NCI-H510A (cell line): ENCODE data around the gene HEG1.
"Not testable (repeated sequence)": the region's sequence is repeated elsewhere in the genome, so short reads cannot be mapped to it uniquely, and the experiment has no call there.

ENCODE experiments used
- DNase-seq: peaks from one replicate; lab custom pipeline; 2025; lab: John Stamatoyannopoulos, UW

The HEG1 gene

GRCh38 chr3:124984754-124985153 is 71.0 kb downstream of the HEG1 start:
- DNase-seq = no peak

DNA sequence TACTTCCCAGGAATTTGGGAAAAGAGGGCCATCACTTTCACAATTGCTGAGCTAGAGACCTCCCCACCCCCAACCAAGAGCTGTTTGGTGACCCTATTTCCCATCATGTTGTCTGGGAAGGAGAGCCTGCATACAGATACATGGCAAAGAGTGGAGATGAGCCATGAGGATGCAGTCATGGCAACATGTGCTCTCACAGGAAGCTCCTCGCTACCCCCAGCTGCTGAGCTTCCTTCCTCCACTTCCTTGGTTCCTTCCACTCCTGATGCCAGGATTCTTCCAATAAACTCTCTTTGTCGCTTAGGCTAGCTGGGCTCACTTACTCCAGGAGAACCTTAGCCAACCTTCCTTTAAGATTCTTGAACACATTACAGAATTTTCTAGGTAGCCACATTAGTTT is 72.9 kb downstream of the HEG1 start:
- no peak for DNase-seq

DNA sequence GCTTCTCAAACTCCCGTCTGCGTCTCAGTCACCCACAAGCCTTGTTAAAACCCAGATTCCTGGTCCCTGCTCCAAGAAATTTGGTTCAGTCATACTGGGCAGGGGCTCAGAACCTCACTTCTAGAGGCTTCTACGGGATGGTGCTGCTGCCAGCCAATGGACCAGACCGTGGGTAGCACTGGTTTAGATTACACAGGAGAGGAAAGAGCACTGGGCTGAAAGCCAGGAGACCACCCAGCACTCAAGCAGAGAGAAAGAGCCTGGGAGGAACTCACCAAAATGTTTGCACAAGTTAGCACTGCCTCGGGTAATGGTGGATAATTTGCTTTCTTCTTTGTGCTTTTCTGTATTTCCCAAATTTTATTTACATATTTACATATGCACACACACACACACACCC is 74.3 kb downstream of the HEG1 start:
- DNase-seq = no peak

DNA sequence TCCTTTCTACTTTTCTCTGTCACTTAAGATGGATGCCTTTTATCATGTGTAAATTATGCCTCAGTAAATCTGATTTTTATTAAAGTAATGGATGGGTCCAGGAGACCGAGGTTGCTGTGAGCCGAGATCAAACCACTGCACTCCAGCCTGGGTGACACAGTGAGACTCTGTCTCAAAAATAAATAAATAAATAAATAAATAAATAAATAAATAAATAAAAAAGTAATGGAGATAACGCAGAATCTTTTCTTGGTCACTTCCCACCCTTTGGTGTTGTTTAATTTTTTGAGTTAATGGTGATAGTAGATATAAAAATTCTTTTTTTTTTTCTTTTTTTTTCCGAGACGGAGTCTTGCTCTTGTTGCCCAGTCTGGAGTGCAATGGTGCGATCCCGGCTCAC is 77.2 kb downstream of the HEG1 start:
- DNase-seq = no peak

DNA sequence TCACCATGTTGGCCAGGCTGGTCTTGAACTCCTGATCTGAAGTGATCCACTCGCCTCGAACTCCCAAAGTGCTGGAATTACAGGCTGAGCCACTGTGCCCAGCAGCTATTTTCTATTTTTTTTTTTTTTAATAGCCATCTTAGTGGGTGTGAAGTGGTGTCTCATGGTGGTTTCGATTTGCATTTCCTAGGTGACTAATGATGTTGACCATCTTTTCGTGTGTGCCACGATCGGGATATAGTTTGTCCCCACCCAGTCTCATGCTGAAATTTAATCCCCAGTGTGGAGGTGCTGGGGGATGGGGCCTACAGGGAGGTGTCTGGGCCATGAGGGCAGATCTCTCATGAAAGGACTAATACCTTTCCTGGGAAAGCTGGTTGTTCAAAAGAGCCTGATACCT is 79.4 kb downstream of the HEG1 start:
- DNase-seq = no peak

GRCh38 chr3:124974691-124975090 is 81.1 kb downstream of the HEG1 start:
- DNase-seq = no peak

DNA sequence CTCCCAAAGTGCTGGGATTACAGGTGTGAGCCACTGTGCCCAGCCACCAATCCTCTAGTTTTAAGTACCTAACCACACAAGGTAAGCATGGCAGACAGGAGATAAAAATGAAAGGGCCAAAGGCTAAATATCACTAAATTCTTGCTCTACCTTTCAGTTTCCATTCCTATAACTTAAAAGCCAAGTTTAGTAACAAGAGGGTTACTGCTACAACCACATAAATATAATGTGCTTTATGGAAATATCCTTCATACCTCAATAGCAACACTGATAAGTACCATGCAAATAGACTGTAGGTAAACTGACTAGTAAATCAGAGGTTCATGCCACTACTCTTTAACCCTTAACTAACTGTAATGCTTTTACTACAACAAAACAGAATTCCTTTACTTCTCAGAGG is 82.5 kb downstream of the HEG1 start:
- DNase-seq = no peak

DNA sequence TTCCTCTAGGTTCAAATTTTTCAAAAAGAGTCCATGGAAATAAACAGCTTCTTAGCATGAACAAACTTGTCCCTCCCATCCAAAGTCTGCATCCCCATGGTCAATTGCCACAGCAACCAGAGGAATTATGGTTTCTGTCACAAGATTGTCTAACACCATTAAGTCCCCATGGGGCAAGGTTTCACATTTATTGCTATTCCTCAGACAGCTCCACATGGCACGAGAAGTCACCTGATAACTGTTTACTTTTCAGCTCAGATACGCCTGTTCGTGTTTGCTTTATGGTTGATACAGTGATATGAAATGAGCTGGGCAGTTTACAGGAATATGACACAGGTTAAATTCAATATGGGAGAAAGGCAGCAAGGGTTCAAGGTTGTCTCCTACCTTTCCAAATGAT is 83.3 kb downstream of the HEG1 start:
- peak; percentile 18 for DNase-seq

DNA sequence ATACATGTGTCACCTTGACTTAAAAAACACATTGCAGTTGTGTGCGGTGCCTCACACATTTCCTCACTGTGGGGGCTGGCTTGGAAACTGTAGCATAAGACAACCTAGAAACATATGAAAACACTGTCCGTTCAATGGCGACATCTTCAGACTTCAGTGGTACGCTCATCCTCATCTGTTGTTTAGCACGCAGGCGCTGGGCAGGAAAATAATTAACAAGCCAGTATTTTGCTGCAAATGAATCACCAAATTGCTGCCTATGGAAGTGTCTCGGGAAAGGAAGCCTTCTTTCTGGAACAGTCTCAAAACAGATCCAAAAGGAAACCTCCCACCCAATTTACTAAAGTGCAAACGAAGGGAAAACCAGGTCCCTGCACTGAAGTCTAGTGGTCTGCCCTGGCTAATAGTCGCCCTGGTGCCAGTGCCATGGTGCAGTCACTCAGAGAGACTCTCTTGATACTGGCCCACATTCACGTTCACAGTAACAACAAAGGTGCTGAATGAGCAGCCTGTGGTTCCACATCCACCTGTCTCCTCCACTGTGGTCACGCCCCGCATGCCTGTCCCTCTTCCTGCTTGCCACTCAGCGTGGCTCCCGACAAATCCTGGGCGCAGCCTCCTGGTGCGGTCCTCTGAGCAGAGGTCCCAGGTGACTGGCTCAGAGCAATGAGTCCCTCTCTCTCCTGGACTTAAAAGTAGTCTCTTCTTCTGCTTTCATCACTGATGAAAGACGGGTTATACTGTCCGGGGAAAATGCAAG is 85.7 kb downstream of the HEG1 start:
- DNase-seq = no peak

- DNase-seq = no peak
These were observed 86.6 kb downstream of the HEG1 start for GRCh38 chr3:124969190-124969589.

DNA sequence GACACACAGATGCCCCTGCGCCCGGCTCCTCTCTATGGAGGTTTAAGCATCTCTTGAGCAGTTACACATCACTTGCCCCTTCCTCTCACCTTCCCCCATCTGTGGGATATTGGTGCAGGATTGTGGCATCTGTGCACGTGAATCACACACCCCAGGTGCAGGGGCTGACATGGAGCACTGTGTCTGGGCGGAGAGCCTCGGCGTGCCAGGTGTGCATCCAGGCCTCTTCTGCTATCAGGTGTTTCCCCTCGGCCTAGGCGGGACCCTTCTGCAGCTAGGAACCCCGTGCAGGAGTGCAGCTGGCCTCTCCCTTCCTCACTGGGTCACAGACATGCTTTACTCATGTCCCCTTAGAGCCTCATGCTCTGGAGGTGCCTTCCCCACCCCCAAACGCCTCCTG is 87.8 kb downstream of the HEG1 start:
- no peak for DNase-seq

- no peak for DNase-seq
These were observed 89.0 kb downstream of the HEG1 start for GRCh38 chr3:124966521-124967445.

DNA sequence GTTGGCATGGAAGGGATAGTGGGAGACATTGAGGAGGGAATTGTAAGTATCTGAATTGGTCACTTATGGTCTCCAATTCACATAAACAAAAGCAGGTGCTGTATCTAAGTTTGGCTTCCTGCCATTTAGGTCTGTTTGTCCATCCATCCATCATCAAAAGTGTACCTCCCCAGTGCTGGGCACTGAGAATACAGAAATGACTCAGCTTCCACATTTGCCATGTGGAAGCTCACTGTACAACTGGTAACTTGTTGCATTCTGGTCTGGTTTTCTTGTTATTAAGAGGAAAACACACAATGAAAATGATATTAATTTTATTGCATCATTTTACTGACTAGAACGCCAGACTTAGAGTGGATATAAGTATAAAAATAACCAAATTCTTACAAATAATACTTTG is 90.4 kb downstream of the HEG1 start:
- DNase-seq = peak; percentile 36

DNA sequence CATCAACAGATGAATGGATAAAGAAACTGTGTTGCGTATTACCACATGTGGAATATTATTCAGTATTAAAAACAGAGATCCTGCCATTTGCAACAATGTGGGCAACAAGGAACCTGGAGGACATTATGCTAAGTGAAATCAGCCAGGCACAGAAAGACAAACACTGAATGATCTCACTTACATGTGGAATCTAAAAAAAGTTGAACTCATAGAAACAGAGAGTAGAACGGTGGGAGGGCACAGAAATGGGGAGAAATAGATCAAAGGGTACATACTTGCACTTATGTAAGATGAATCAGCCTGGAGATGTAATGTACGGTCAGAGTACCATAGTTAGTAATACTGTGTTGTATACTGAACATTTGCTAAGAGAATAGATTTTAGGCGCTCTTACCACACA is 91.4 kb downstream of the HEG1 start:
- DNase-seq = no peak

- no peak for DNase-seq
These were observed 92.0 kb downstream of the HEG1 start for GRCh38 chr3:124963755-124964154.

DNA sequence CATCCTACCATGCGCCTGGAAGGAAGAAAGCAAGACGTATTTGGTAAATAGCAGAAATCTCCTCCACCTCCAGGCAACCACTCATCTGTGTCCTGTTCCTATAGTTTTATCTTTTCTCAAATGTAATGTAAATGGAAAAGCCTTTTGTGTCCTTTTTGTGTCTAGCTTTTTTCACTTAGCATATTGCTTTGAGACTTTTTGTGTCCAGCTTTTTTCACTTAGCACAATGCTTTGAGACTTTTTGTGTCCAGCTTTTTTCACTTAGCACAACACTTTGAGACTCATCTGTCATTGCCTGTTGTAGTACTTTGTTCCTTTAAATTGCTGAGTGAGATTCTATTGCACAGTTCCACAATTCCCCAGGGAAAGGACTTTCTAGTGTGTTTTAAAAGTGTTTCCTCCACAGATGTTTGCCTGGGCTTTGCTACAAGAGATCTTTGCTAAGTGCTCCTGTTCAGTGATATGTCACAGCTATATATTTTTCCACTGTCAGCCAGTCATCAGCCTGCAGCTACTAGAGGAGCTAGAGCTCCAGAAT is 93.3 kb downstream of the HEG1 start:
- DNase-seq = no peak

GRCh38 chr3:124960698-124961097 is 95.1 kb downstream of the HEG1 start:
- DNase-seq = no peak

DNA sequence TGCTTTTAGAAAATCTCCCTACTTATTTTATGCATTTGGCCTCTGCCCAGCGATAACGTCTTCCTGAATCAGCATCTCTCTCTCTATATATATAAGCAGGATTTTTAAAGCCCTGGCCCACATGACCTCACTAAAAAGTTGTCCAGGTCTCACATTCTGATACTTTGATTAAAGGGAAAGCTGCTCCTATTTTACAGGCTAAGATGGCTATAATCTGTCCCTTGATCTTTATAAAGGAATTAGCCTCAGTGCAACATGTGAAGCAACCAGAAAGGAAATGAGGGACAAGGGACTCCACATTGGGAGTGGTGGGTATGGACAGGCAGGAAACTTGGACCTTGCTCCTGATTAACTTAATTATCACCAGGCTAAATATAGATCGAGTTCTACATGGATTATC is 95.7 kb downstream of the HEG1 start:
- DNase-seq = no peak

GRCh38 chr3:124957951-124958350 is 97.8 kb downstream of the HEG1 start:
- not testable (repeated sequence) for DNase-seq

DNA sequence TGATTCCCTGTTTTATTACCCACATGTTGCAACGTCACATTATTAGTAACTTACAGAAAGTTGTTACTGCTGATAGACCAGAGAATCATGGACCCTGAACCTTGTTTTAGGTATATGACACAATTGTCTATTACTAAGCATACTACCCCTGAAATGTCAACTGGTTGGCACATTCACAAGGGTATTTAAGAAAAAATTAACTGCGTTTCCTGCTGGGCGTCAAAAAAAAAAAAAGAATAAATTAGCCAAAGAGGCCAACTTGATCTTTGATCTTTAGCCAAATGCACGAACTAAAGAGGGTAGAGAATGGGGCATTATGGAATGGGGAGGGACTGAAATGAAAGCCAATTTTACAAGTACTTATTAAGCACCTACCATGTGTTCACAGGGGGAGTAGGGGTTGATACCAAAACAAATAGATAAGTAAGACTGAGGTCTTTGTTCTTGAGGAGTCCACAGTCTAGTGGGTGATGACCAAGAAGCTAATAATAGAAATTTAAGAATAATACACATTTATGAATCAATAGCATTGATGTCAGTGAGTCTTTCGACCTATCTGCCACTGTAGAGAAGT is 103.4 kb downstream of the HEG1 start:
- DNase-seq = no peak

- peak; percentile 25 for DNase-seq
These were observed 104.1 kb downstream of the HEG1 start for GRCh38 chr3:124951511-124952281.

DNA sequence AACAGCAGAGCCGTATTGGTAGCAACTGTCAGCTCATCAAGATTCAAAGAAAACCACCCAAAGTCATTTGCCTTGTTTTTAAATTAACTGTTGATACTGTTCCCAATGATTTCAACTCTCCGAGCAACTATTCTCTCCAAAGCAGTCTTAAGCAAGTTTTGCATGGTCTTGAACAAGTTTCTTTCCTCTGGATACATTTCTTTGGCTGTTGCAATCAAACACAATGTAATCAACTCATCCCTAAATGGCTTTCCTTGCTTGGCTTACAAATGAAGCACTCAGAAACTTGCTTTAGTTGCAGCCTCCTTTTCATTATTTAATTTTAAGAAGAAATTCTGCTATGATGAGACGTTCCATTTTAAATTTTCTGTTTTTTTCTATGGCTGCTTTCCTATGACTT is 105.8 kb downstream of the HEG1 start:
- DNase-seq = no peak
